GM21717 (cell line): ENCODE measurements around the gene AMD1.
"Not testable (repeated sequence)": the region's sequence is repeated elsewhere in the genome, so short reads cannot be mapped to it uniquely, and the experiment has no call there.

Source experiments
- ATAC-seq: cut with Tn5 transposase; IDR thresholded peaks from one replicate; pipeline ENCODE4 v1.9.1; 2021; ENCODE audit warnings: mild to moderate bottlenecking, moderate library complexity; ENCODE audit not compliant: unreplicated experiment

Gene AMD1

DNA sequence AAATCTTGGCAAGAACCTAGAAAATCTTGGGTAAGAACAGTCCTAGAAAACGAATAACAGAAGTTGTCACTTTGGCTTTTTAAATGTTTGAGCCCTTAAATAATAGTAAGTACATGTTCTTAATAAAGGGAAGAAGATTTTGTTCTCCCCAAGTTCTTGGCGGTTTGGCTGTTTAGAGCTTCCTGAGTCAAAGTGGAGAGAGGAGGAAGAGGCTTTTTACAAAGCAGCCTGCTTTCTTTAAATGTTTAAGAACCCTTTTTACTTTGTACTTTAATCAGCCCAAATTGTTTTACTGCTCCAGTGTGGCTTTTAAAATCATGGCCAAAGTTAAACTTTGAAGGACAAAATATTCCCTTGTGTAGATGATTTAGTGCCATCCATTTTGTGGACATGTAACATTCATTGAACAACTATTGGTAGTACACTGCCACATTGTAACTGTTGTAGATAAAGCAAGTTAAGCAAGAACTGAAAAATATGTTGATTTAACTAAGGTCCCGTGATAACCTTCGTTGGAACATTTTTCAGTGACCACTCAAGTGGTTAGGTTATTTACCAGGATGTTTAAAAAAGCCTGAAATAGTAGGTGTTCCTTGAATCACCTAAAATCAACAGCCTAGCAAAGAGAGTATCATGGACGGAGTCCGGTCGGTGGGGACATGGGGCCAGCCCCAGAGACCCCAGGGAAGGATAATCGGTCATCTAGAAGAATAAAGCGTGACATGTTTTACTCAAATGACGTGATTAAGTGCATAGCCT, 2.4 kb downstream of the AMD1 start:
- no peak for ATAC-seq

GRCh38 chr6:110877569-110877968, 3.0 kb downstream of the AMD1 start:
- no peak for ATAC-seq

DNA sequence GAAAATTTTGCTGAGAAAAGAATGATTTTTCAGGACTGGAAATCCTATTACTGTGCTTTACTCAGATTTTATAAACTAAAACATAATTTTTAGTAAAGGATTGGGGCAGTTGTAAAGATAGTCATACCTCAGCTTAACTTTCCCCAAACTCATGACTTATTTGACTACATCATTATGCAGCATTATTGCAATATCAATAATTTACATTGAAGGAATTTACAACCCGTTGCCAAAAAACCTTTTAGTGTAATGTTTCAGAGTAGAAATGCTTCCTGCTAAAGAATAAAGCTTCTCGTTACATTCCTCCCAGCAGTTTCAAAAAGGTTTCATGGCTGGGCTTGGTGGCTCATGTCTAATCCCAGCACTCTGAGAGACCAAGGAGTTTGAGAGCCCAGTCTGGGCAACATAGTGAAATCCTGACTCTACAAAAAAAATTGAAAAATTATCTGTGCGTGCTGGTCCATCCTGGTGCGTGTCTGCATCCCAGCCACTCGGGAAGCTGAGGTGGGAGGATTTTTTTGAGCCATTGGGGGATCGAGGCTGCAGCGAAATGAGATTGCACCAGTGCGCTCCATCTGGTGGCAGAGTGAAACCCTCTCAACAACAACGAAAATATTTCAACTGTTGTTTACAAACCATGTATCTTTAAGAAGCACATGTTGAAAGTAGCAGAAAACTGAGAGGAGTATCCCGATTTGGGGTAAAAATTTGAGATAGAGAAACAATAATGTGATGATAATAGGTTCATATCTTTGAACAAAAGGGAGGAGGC, 4.4 kb downstream of the AMD1 start:
- no peak for ATAC-seq

- ATAC-seq = no peak
Measured at GRCh38 chr6:110880651-110881050, 6.1 kb downstream of the AMD1 start.

DNA sequence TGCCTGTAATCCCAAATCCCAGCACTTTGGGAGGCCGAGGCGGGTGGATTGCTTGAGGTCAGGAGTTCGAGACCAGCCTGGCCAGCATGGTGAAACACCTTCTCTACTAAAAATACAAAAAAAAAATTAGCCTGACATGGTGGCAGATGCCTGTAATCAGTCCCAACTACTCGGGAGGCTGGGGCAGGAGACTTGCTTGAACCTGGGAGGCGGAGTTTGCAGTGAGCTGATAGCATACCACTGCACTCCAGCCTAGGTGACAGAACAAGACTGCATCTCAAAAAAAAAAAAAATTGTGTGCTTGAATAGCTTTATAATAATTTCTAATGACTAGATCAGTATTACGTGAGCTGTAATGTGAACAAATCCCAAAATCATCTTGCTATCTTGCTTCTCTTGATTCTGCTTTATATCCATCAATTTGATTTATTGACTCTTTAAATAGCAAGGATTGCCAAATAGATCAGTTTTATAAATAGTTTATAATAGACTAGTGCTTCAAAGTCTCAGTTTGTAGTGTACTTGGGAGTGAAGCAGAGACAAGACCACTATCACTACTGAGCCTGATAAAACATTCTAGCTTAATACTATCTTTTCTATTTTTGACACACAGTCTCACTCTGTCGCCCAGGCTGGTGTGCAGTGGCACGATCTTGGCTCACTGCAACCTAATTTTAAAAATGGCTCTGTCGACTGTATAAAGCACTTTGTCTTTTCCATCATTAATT, 7.1 kb downstream of the AMD1 start:
- ATAC-seq = no peak

GRCh38 chr6:110882274-110882619, 7.7 kb downstream of the AMD1 start:
- no peak for ATAC-seq

GRCh38 chr6:110882824-110883554, 8.4 kb downstream of the AMD1 start:
- ATAC-seq = no peak

- no peak for ATAC-seq
Measured at GRCh38 chr6:110884321-110884720, 9.7 kb downstream of the AMD1 start.

GRCh38 chr6:110885526-110885925, 10.9 kb downstream of the AMD1 start:
- no peak for ATAC-seq

DNA sequence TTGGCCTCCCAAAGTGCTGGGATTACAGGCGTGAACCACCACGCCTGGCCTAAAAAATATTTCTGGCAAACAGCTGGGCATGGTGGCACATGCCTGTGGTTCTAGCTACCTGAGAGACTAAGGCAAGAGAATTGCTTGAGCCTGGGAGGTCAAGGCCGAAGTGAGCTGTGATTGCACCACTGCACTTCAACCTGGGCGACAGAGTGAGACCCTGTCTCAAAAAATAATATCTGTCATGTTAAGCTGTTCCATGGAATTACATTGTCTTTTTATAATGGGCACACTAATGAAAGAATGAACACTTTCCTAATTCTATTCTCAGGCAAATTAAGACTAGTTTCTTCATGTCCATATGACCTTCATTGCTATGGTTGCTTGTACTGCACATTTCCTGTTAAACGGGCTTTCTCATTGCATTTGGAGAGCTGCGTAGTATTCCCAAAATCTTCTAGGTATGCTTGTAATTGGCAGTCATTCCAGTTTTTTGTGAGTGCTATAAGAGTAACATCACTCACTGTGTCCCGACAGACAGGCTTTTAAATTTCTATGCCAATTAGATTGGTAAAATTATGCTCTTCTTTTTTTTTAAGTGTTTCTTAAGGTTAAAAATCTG, 12.1 kb downstream of the AMD1 start:
- no peak for ATAC-seq

GRCh38 chr6:110890288-110890687, 15.7 kb downstream of the AMD1 start:
- no peak for ATAC-seq

DNA sequence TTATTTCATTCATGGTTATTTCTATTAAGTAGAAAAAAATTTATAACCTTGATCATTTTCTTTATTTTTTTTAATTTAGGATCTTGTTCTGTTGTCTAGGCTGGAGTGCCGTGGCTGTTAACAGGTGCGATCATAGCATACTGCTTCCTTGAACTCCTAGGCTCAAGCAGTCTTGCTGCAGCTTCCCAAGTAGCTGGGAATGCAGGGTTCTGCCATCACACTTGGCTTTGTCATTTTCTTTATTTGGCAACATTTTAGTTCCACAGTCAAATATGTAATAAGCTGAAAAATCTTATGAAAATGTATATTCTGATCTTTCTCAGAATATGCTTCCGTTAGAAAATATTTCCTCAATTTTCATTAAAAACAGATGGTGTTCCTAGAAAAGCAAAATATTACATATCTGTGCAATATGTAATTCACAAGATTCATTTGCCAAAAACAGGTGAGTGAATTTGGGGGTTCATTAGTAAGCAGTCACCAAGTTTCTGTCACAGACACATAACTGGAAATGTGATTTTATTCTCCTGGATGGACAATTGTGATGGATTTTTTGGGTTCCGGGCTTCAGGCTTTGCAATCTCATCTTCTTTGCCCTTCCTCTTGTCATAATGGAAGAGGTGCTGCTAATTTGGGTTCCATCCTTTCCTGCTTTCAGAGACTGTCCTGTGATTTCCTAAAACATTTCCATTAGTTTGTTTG, 21.5 kb downstream of the AMD1 start:
- ATAC-seq = no peak

- ATAC-seq = no peak
Measured at GRCh38 chr6:110897433-110897832, 22.8 kb downstream of the AMD1 start.

DNA sequence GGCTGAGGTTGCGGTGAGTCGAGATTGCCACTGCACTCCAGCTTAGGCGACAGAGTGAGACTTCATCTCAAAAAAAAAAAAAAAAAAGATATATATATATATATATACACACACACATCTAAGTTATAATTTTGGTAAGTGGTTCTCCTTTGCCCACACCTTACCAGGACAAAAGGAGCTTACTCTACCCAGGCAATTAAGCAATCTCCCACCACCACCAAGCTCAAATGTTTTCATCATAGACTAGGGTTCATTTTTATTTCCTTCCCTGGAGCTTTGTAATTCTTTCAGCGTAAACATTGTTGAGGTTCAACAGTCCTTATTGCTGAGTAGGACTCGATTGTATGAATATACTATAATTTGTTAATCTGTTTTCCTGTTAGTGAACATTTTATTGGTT, 23.5 kb downstream of the AMD1 start:
- ATAC-seq = no peak

- ATAC-seq = no peak
Measured at GRCh38 chr6:110900028-110900598, 25.5 kb downstream of the AMD1 start.

DNA sequence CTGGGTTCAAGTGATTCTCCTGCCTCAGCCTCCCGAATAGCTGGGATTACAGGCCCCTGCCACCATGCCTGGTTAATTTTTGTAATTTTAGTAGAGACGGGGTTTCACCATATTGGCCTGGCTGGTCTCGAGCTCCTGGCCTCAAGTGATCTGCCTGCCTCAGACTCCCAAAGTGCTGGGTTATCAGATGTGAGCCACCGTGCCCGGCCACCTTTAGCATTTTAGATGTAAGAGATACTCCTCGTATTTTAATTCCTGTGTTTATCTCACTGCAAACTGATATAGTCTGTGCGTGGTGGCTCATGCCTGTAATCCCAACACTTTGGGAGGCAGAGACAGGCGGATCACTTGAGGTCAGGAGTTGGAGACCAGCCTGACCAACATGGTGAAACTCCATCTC, 27.0 kb downstream of the AMD1 start:
- not testable (repeated sequence) for ATAC-seq

DNA sequence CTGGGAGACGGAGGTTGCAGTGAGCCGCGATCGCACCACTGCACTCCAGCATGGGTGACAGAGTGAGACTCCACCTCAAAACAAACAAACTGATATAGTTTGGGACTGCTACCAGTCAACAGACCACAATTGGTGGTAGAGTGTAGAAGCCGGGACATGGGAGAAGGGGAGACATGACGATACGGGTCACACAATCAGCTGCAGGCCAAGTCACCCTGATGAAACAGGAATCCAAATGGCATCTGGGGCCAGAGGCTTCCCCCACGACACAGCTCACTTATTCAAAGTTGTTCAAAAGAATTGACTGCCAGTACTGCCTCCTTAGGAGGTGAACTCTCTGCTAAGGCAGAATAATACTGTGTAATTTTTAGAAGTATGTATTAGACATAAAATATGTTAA, 27.5 kb downstream of the AMD1 start:
- ATAC-seq = no peak

- ATAC-seq = not testable (repeated sequence)
Measured at GRCh38 chr6:110906273-110906672, 31.7 kb downstream of the AMD1 start.

DNA sequence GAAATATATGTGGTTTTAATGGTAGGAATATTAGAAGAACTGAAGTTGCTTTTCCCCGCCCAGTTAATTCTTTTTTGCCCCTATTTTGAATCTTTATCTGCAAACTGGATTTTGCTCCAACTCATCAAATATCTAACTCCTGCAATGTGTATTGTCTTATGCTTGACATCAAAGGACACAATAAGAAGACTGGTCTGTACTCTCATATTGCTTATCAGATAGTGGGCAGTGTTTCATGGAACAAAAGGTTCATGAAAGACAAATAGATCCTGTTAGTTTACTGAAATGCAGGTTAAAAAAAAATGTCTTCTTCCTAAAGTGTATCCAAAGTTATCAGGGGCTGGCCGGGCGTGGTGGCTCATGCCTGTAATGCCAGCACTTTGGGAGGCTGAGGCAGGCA, 56.2 kb downstream of the AMD1 start:
- ATAC-seq = no peak

- no peak for ATAC-seq
Measured at GRCh38 chr6:110933912-110934311, 59.3 kb downstream of the AMD1 start.
